Endothelial cell of umbilical vein (primary cell): ENCODE results near the gene DHX30. TPM values are rescaled to one million over a fixed set of nuclear protein-coding genes. Genes with fewer than 3 reads are reported as not detected.

Experiments
- BruUV-seq: library from RNA; stranded (reverse); fragments of 400-500 nt; replicated peaks from 2 replicates; lab custom pipeline; 2021; lab: Mats Ljungman, UMichigan
- CTCF ChIA-PET: fragments of 300-600, 350-600 bp; sonication (Branson Sonifier 250); formaldehyde crosslinking; loops from one replicate; lab custom pipeline; 2021; ENCODE audit warnings: antibody characterized with exemption, inconsistent platforms; lab: Charles Lee
- POLR2A ChIA-PET: fragments of 300-600, 350-600 bp; sonication (Branson Sonifier 250); formaldehyde crosslinking; loops from one replicate; lab custom pipeline; 2021; ENCODE audit warnings: antibody characterized with exemption, inconsistent platforms; lab: Charles Lee
- DNase-seq: peaks from one replicate; pipeline ENCODE4 v3.0.0-alpha.2; 2011; ENCODE audit warnings: low read depth, low spot score
- FAIRE-seq: peaks from 2 replicates; lab custom pipeline; 2011; peaks lifted over from hg19 to GRCh38; lab: Jason Lieb, UNC
- H2AFZ ChIP-seq: 2 replicates; pipeline ENCODE4 v1.6.0; 2012; ENCODE audit warnings: low read depth, low read length, control low read depth, inconsistent platforms
- H3K27ac ChIP-seq: 2 replicates; pipeline ENCODE4 v1.5.1; 2011; ENCODE audit warnings: low read depth, mild to moderate bottlenecking, control low read depth, low read length, moderate library complexity; ENCODE audit not compliant: insufficient read depth
- H3K27me3 ChIP-seq, 2 experiments: 2 replicates each; pipeline versions ENCODE4 v1.6.0 to v1.6.1; 2011; ENCODE audit warnings: low read length in 2 of 2, mixed read lengths in 1 of 2; ENCODE audit not compliant: control insufficient read depth in 2 of 2, insufficient read depth in 2 of 2
- H3K36me3 ChIP-seq, 2 experiments: 2 replicates in 1 of 2; 3 replicates in 1 of 2; pipeline ENCODE4 v1.5.1; 2011; ENCODE audit warnings: low read length in 2 of 2, mild to moderate bottlenecking in 1 of 2, moderate library complexity in 1 of 2; ENCODE audit not compliant: control insufficient read depth in 2 of 2, insufficient read depth in 2 of 2; ENCODE audit errors: extremely low read depth in 1 of 2
- H3K4me1 ChIP-seq: 3 replicates; pipeline ENCODE4 v1.5.1; 2011; ENCODE audit warnings: mild to moderate bottlenecking, low read length; ENCODE audit not compliant: control insufficient read depth, insufficient read depth; ENCODE audit errors: extremely low read depth
- H3K4me2 ChIP-seq: 2 replicates; pipeline ENCODE4 v1.6.1; 2011; ENCODE audit warnings: low read length, control low read depth, mixed read lengths; ENCODE audit not compliant: insufficient read depth
- H3K4me3 ChIP-seq, 3 experiments: fragments of 200-600 bp in 1 of 3; sonication (generic), shearing (Covaris generic) in 1 of 3; replicated peaks in 1 of 3; 2 replicates each; pipeline ENCODE4 v1.5.1; 2011 to 2016; ENCODE audit warnings: control low read depth in 3 of 3, low read length in 3 of 3, mild to moderate bottlenecking in 2 of 3, inconsistent platforms in 1 of 3, low read depth in 1 of 3, moderate library complexity in 1 of 3; ENCODE audit not compliant: insufficient read depth in 1 of 3
- H3K79me2 ChIP-seq: 2 replicates; pipeline ENCODE4 v1.6.0; 2012; ENCODE audit warnings: low read length, inconsistent platforms; ENCODE audit not compliant: control insufficient read depth, insufficient read depth
- H3K9ac ChIP-seq: replicated peaks from 2 replicates; pipeline ENCODE3; 2011; ENCODE audit warnings: low read length, control low read depth; ENCODE audit not compliant: insufficient read depth; ENCODE audit errors: extremely low read depth
- H3K9me1 ChIP-seq: replicated peaks from 3 replicates; pipeline ENCODE4 v1.6.0; 2011; ENCODE audit warnings: mild to moderate bottlenecking, low read length; ENCODE audit not compliant: control insufficient read depth, insufficient read depth; ENCODE audit errors: extremely low read depth
- H3K9me3 ChIP-seq: replicated peaks from 2 replicates; pipeline ENCODE4 v1.5.1; 2012; ENCODE audit warnings: low read length, inconsistent platforms; ENCODE audit not compliant: control insufficient read depth, insufficient read depth
- H4K20me1 ChIP-seq: replicated peaks from 2 replicates; pipeline ENCODE3; 2011; ENCODE audit warnings: mild to moderate bottlenecking, low read length; ENCODE audit not compliant: control insufficient read depth, insufficient read depth; ENCODE audit errors: extremely low read depth
- EZH2 ChIP-seq: IDR thresholded peaks from 2 replicates; pipeline ENCODE4 v1.6.1; 2012; ENCODE audit warnings: borderline replicate concordance, low read depth, mild to moderate bottlenecking, moderate library complexity, low read length, inconsistent platforms; ENCODE audit not compliant: severe bottlenecking
- FOS ChIP-seq: IDR thresholded peaks from 2 replicates; pipeline ENCODE4 v1.6.1; 2011; ENCODE audit warnings: mild to moderate bottlenecking, low read length, moderate library complexity, borderline replicate concordance; ENCODE audit not compliant: insufficient read depth
- GATA2 ChIP-seq: IDR thresholded peaks from 2 replicates; pipeline ENCODE4 v1.7.0; 2011; ENCODE audit warnings: low read depth, mild to moderate bottlenecking, moderate library complexity, mixed read lengths, low read length; ENCODE audit not compliant: insufficient read length, insufficient read depth
- JUN ChIP-seq: IDR thresholded peaks from 2 replicates; pipeline ENCODE4 v1.6.1; 2011; ENCODE audit warnings: borderline replicate concordance, low read depth; ENCODE audit not compliant: insufficient read length, insufficient read depth
- MAX ChIP-seq: IDR thresholded peaks from 2 replicates; pipeline ENCODE4 v1.6.1; 2011; ENCODE audit not compliant: insufficient read depth, insufficient read length
- MYC ChIP-seq: IDR thresholded peaks from one replicate; pipeline ENCODE4 v1.6.1; 2011; ENCODE audit warnings: mild to moderate bottlenecking, low read depth, low read length
- POLR2A ChIP-seq: IDR thresholded peaks from 2 replicates; pipeline ENCODE4 v1.6.1; 2012; ENCODE audit warnings: low read depth, mild to moderate bottlenecking, control low read depth, low read length
- POLR2AphosphoS5 ChIP-seq: IDR thresholded peaks from 2 replicates; pipeline ENCODE4 v1.6.1; 2012; ENCODE audit warnings: low read depth, mild to moderate bottlenecking, control low read depth, low read length, moderate library complexity; ENCODE audit not compliant: insufficient read depth
- dilution Hi-C: fragments of 300-500 bp; cut with MboI; formaldehyde crosslinking; loops from one replicate; pipeline ENCODE4 v1.15.0; 2019; ENCODE audit warnings: low sequenced_read_pairs; ENCODE audit not compliant: extremely low pct_ligation_motif_present
- intact Hi-C: fragments of 100-400 bp; cut with micrococcal nuclease; formaldehyde crosslinking; loops from one replicate; pipeline ENCODE4 v1.10.0; 2022
- polyA plus RNA-seq, 4 experiments: library from polyadenylated mRNA; depleted of rRNA in 3 of 4; stranded (reverse) in 3 of 4; unstranded in 1 of 4; fragments of >200 nt; gene quantifications; 2 replicates each; pipeline versions ENCODE4 v1.2.1 to v1.2.3, GENCODE V29; 2011 to 2012; ENCODE audit warnings: missing spikeins in 1 of 4
- total RNA-seq: library from RNA; stranded (reverse); gene quantifications from 2 replicates; pipeline ENCODE4 v1.2.3, GENCODE V29; 2021
- TF ChIP-seq, protein P1 (sequence below), 2 donors: IDR thresholded peaks; 1 replicate in 1 of 2; 2 replicates in 1 of 2; pipeline ENCODE4 v1.5.1; 2011; ENCODE audit warnings: low read length in 2 of 2, mild to moderate bottlenecking in 2 of 2, moderate library complexity in 2 of 2, control low read depth in 1 of 2, inconsistent platforms in 1 of 2, low read depth in 1 of 2; ENCODE audit not compliant: insufficient read depth in 1 of 2; ENCODE audit errors: extremely low read depth in 1 of 2

Gene DHX30
- total and polyA plus RNA-seq, 2 donors (not counting 3 experiments of a cell fraction or from before 2014, with no cell fraction given) = 79.0 to 86.9 TPM

DNA sequence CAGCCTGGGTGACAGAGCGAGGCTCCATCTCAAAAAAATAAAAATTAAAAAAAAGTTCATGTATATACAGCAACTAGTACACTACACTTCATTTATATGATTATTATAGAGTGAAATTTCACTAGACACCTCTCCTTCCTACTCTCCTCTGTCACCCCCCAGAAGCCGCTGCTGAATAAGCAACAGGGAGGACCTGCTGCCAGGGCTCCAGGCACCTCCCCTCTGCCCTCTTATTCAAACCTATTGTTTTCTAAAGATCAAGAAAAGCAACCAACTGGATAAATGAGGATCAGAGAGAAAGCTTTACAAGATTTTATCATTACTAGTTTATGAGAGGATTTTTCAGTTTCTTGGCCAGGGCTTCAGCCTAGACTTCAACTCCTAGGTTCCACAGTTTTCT is 71.5 kb downstream of the DHX30 start:
- Histone ChIP-seq H4K20me1 (no peaks in the 10 kb centered on the region), H3K27ac (no peak overlapping the region), H3K27me3 (no peaks in the 10 kb centered on the region), H3K36me3 (peaks cover 14 to 22% of the 10 kb centered on the region in 2 experiments), H3K79me2 (peaks cover 1% of the 10 kb centered on the region), H2AFZ (no peak overlapping the region), H3K9me3 (no peaks in the 10 kb centered on the region), H3K4me2 (no peak overlapping the region), H3K9me1 (no peaks in the 10 kb centered on the region), H3K4me1 (peaks cover 20% of the 10 kb centered on the region), H3K9ac (no peak overlapping the region), H3K4me3 (no peak overlapping the region)
- FAIRE-seq (no peak), DNase-seq (no peak)
- intact Hi-C loops (no loop called here), dilution Hi-C loops (no loop called here)
- ChIA-PET POLR2A (no interaction called here), CTCF (interaction anchor here (0.9 to 2.7 kb wide), 3 partner anchors 115 to 284 kb away, joined by 3 to 11 read pairs (median 10); no protein-coding TSS in a partner anchor)
- no TSS peak for BruUV-seq
- TF ChIP-seq POLR2A (no peak), EZH2 (no peak), POLR2AphosphoS5 (no peak), MYC (no peak), GATA2 (no peak), MAX (no peak), FOS (no peak), JUN (no peak)
- TF ChIP-seq, protein P1, sequence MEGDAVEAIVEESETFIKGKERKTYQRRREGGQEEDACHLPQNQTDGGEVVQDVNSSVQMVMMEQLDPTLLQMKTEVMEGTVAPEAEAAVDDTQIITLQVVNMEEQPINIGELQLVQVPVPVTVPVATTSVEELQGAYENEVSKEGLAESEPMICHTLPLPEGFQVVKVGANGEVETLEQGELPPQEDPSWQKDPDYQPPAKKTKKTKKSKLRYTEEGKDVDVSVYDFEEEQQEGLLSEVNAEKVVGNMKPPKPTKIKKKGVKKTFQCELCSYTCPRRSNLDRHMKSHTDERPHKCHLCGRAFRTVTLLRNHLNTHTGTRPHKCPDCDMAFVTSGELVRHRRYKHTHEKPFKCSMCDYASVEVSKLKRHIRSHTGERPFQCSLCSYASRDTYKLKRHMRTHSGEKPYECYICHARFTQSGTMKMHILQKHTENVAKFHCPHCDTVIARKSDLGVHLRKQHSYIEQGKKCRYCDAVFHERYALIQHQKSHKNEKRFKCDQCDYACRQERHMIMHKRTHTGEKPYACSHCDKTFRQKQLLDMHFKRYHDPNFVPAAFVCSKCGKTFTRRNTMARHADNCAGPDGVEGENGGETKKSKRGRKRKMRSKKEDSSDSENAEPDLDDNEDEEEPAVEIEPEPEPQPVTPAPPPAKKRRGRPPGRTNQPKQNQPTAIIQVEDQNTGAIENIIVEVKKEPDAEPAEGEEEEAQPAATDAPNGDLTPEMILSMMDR (IDR thresholded peaks at IDR 0.05; ENCODE audit: extremely low read depth in 1 of 2, insufficient read depth in 1 of 2, low read depth in 1 of 2, low read length in 2 of 2) = no peak
